Measurements from ENCODE around the gene KIAA0825.

DNA sequence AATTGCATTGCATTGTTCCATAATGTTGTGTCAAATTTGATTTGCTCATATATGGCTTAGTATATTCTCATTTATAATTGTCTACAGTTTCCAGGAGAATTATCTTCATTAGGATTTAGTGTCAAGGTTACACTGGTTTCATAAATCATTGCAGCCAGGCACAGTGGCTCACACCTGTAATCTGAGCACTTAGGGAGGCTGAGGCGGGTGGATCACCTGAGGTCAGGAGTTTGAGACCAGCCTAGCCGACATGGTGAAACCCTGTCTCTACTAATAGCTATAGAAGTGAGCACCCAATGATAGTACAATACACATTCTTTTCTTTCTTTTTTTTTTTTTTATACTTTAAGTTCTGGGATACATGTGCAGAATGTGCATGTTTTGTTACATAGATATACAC lies 282.5 kb downstream of the KIAA0825 start:
- TF ChIP-seq POLR2A (IDR thresholded peaks at IDR 0.05; ENCODE audit: control extremely low read depth in 1 of 2, low read depth in 2 of 2, low read length in 2 of 2) = peak in 1 of 2 experiments; percentile 51; a peak in 1 of 3 replicates
- peak; percentile 62; the same call in 1 of the 2 replicates for TF ChIP-seq POLR2AphosphoS5 (IDR thresholded peaks at IDR 0.05; ENCODE audit: low read depth, low read length)
- TF ChIP-seq CTCF (IDR thresholded peaks at IDR 0.05; ENCODE audit: control extremely low read depth in 1 of 3, insufficient read depth in 1 of 3, low read depth in 1 of 3, low read length in 3 of 3) = no peak
- TF ChIP-seq RNF2 (IDR thresholded peaks at IDR 0.05; ENCODE audit: borderline replicate concordance, low read depth, low read length, missing control alignments, poor library complexity, severe bottlenecking) = no peak
- no peak for TF ChIP-seq KDM5A (IDR thresholded peaks at IDR 0.05; ENCODE audit: low read length)
- TF ChIP-seq EGR1 (IDR thresholded peaks at IDR 0.05; ENCODE audit: borderline replicate concordance, low read depth, low read length) = no peak
- no peak for TF ChIP-seq ATF3 (IDR thresholded peaks at IDR 0.05; ENCODE audit: insufficient read depth, low read depth, low read length)
- no peak for TF ChIP-seq RFX5 (IDR thresholded peaks at IDR 0.05; ENCODE audit: borderline replicate concordance, low read depth, low read length)
